ENCODE measurements around the gene CMBL. TPM values are rescaled to one million over a fixed set of nuclear protein-coding genes. Genes with fewer than 3 reads are reported as not detected.

Gene CMBL
- total and polyA plus RNA-seq, 2 of the 13 experiments (the other 11 are each of a cell fraction or from before 2014, with no cell fraction given), result 11.5 to 17.0 TPM

DNA sequence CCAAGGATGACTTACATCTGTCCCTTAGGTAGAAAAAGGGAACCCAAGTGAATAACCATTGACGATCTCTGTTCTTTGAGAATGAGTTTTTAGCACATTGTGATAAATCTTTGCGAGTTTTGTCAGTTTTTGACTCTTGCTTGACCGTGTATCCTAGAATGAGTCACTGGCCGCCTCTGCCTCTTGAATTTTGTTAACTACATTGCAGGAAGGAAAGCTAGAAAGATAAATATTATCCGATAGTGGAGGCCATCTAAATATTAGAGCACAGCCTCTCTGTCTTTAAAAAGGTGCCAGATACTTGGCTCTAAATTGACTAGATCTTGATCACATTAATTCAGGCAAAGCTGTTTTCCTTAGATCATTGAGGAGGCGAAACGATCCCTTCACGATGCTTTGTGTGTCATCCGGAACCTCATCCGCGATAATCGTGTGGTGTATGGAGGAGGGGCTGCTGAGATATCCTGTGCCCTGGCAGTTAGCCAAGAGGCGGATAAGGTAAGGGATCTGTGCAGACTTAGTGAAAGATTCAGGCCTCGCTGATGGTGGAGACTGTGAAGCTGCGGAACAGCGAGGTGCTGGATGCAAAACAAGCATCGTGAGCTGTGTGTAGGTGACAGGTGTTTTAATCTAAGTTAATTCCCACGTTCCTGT, 45.5 kb downstream of the CMBL start:
- no TSS peak for BruUV-seq (replicated peaks)
- Histone ChIP-seq H3K9me3 (ENCODE audit: low read length) (no peaks in the 10 kb centered on the region), H3K4me2 (ENCODE audit: low read depth, low read length) (no peak overlapping the region), H3K79me2 (ENCODE audit: insufficient read depth, low read length) (peaks cover 2% of the 10 kb centered on the region), H3K4me3 (replicated peaks in 1 of 3; ENCODE audit: insufficient read depth in 1 of 3, low read depth in 2 of 3, low read length in 3 of 3) (no peak overlapping the region), H3K9ac (ENCODE audit: insufficient read depth, low read depth, low read length) (no peak overlapping the region), H3K4me1 (ENCODE audit: insufficient read depth, low read length) (peaks cover 35% of the 10 kb centered on the region), H3K27me3 (ENCODE audit: control insufficient read depth in 1 of 2, insufficient read depth in 2 of 2, low read length in 2 of 2) (no peaks in the 10 kb centered on the region), H3K27ac (ENCODE audit: extremely low read length, insufficient read depth, low read length) (no peak overlapping the region), H3K36me3 (replicated peaks in 1 of 2; ENCODE audit: control insufficient read depth in 1 of 2, insufficient read depth in 2 of 2, low read length in 2 of 2) (peaks cover 38 to 80% of the 10 kb centered on the region in 2 experiments), H4K20me1 (ENCODE audit: insufficient read depth, low read length) (peaks cover 4% of the 10 kb centered on the region; the same call in 1 of the 2 replicates), H2AFZ (ENCODE audit: low read length) (no peak overlapping the region)
- DNase-seq (ENCODE audit: low spot score) (no peak), ATAC-seq (no peak), FAIRE-seq (no peak)
- ChIA-PET CTCF (ENCODE audit: low intra/inter-chr PET ratio, low total read pairs) (no interaction called here), POLR2A (interaction anchor here (0.6 kb wide), 1 partner anchor 17 kb away, joined by 3 read pairs; no protein-coding TSS in a partner anchor)
- WGBS (ENCODE audit: low lambda C conversion rate), result 88% methylated on average over 18 of the region's 18 CpGs
- no peak for TF ChIP-seq ZFYVE20 (CRISPR knock-in tag; IDR thresholded peaks at IDR 0.05; ENCODE audit: borderline replicate concordance, low read depth)
- TF ChIP-seq SMARCC2 (IDR thresholded peaks at IDR 0.05), result no peak
- 0 out of 2 replicates have a peak, but pooled peaks have one; percentile 53 for TF ChIP-seq ZBTB38 (CRISPR knock-in tag; IDR thresholded peaks at IDR 0.05)
- TF ChIP-seq NR2F1 (CRISPR knock-in tag; IDR thresholded peaks at IDR 0.05), result no peak
- peak; percentile 32 for TF ChIP-seq PRPF4 (IDR thresholded peaks at IDR 0.05; ENCODE audit: low read depth, low read length, poor library complexity, severe bottlenecking)
- no peak for TF ChIP-seq LRRFIP1 (CRISPR knock-in tag; conservative IDR thresholded peaks at IDR 0.05)
- no peak for TF ChIP-seq ZNF251 (CRISPR knock-in tag; IDR thresholded peaks at IDR 0.05)
- no peak for TF ChIP-seq SIN3B (IDR thresholded peaks at IDR 0.05; ENCODE audit: low read length)
- TF ChIP-seq ZNF143 (CRISPR knock-in tag; IDR thresholded peaks at IDR 0.05), result no peak
- TF ChIP-seq ZNF256 (CRISPR knock-in tag; conservative IDR thresholded peaks at IDR 0.05), result no peak
- in situ Hi-C loops (cut with HindIII; ENCODE audit: extremely low pct_ligation_motif_present, low pct_unique_long_range_greater_than_20kb), result no loop called here
- intact Hi-C loops (cut with micrococcal nuclease; ENCODE audit: unreplicated experiment), result no loop called here

Data from HepG2 (cell line).